Right lobe of liver (tissue), 4 donors: ENCODE results near the gene P2RY8.

Experiments used
- CTCF ChIP-seq, 4 donors: fragments of 200-600 bp in 3 of 4; fragments of 450-650 bp in 1 of 4; IDR thresholded peaks; one replicate each; pipeline versions ENCODE4 v1.5.1 to v1.8.0; 2016 to 2022; ENCODE audit warnings: antibody characterized with exemption in 4 of 4, mild to moderate bottlenecking in 2 of 4
- POLR2A ChIP-seq: fragments of 450-650 bp; IDR thresholded peaks from one replicate; pipeline ENCODE4 v1.6.1; 2017; ENCODE audit warnings: antibody characterized with exemption, mild to moderate bottlenecking
- donor health status: DM: no; HTN: no; CAD: no.
- donor health status: DM: no; HTN: no; CAD: no.
- donor health status: DM: no; HTN: yes; CAD: no.

DNA sequence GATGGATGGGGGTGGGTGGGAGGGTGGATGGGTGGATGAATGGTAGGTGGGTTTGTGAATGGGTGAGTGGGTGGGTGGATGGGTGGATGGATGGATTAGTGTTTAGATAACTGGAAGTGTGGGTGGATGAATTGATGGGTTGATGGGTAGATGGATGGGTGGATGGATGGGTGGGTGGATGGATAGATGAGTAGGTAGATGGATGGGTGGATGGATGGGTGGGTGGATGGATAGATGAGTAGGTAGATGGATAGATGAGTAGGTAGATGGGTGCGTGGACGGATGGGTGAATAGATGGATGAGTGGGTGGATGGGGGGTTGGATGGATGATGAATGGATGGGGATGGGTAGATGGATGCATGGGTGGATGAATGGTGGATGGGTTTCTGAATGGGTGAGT lies 64.0 kb downstream of the P2RY8 start:
- TF ChIP-seq CTCF (IDR thresholded peaks at IDR 0.05) (no peak), POLR2A (no peak)
